Keratinocyte (primary cell): Measurements from ENCODE around the gene TRAF5. TPM values are rescaled to one million over a fixed set of nuclear protein-coding genes. Genes with fewer than 3 reads are reported as not detected.

Experiments used
- DNase-seq: peaks from one replicate; pipeline ENCODE4 v3.0.0-alpha.2; 2011; ENCODE audit warnings: low read depth, missing footprints, low spot score
- FAIRE-seq: peaks from 2 replicates; lab custom pipeline; 2011; peaks lifted over from hg19 to GRCh38; lab: Jason Lieb, UNC
- H2AFZ ChIP-seq: 2 replicates; pipeline ENCODE4 v1.6.0; 2012; ENCODE audit warnings: low read length, control low read depth, inconsistent platforms; ENCODE audit not compliant: control insufficient read depth
- H3K27ac ChIP-seq: 2 replicates; pipeline ENCODE4 v1.5.1; 2011; ENCODE audit warnings: low read length; ENCODE audit not compliant: control insufficient read depth, insufficient read depth
- H3K27me3 ChIP-seq: 3 replicates; pipeline ENCODE4 v1.6.0; 2011; ENCODE audit warnings: low read length; ENCODE audit not compliant: control insufficient read depth, insufficient read depth; ENCODE audit errors: extremely low read depth
- H3K36me3 ChIP-seq, 2 experiments: 2 replicates in 1 of 2; 3 replicates in 1 of 2; pipeline ENCODE4 v1.5.1; 2011; ENCODE audit warnings: low read length in 2 of 2, mild to moderate bottlenecking in 1 of 2; ENCODE audit not compliant: control insufficient read depth in 2 of 2, insufficient read depth in 2 of 2; ENCODE audit errors: extremely low read depth in 1 of 2
- H3K4me1 ChIP-seq: 3 replicates; pipeline ENCODE4 v1.5.1; 2011; ENCODE audit warnings: low read length; ENCODE audit not compliant: control insufficient read depth, insufficient read depth; ENCODE audit errors: extremely low read depth
- H3K4me2 ChIP-seq: 3 replicates; pipeline ENCODE4 v1.6.0; 2011; ENCODE audit warnings: low read depth, low read length; ENCODE audit not compliant: control insufficient read depth, insufficient read depth; ENCODE audit errors: extremely low read depth
- H3K4me3 ChIP-seq, 3 experiments: fragments of 200-600 bp in 1 of 3; sonication (generic) in 1 of 3; 2 replicates in 2 of 3; 3 replicates in 1 of 3; pipeline ENCODE4 v1.5.1; 2011 to 2016; ENCODE audit warnings: low read length in 3 of 3, mild to moderate bottlenecking in 3 of 3, control low read depth in 2 of 3, inconsistent platforms in 1 of 3, low read depth in 1 of 3, mixed read lengths in 1 of 3, mixed run types in 1 of 3, moderate library complexity in 1 of 3; ENCODE audit not compliant: control insufficient read depth in 2 of 3, insufficient read depth in 2 of 3; ENCODE audit errors: extremely low read depth in 1 of 3
- H3K79me2 ChIP-seq: 2 replicates; pipeline ENCODE4 v1.6.0; 2012; ENCODE audit warnings: low read length; ENCODE audit not compliant: control insufficient read depth, insufficient read depth
- H3K9ac ChIP-seq: 3 replicates; pipeline ENCODE4 v1.6.0; 2011; ENCODE audit warnings: low read length; ENCODE audit not compliant: control insufficient read depth, insufficient read depth; ENCODE audit errors: extremely low read depth
- H3K9me1 ChIP-seq: 3 replicates; pipeline ENCODE4 v1.6.0; 2011; ENCODE audit warnings: low read length; ENCODE audit not compliant: control insufficient read depth, insufficient read depth; ENCODE audit errors: extremely low read depth
- H3K9me3 ChIP-seq: 2 replicates; pipeline ENCODE4 v1.5.1; 2012; ENCODE audit warnings: low read depth, low read length; ENCODE audit not compliant: control insufficient read depth
- H4K20me1 ChIP-seq: 3 replicates; pipeline ENCODE4 v1.6.0; 2011; ENCODE audit warnings: low read length; ENCODE audit not compliant: control insufficient read depth, insufficient read depth; ENCODE audit errors: extremely low read depth
- EZH2 ChIP-seq: IDR thresholded peaks from one replicate; pipeline ENCODE4 v1.6.1; 2012; ENCODE audit warnings: inconsistent platforms, mild to moderate bottlenecking, low read length, moderate library complexity
- dilution Hi-C: fragments of 300-500 bp; cut with MboI; formaldehyde crosslinking; loops from one replicate; pipeline ENCODE4 v1.7.0; 2020; ENCODE audit warnings: low sequenced_read_pairs; ENCODE audit not compliant: extremely low pct_ligation_motif_present
- polyA plus RNA-seq, 5 experiments: library from polyadenylated mRNA; depleted of rRNA in 3 of 5; stranded (reverse) in 3 of 5; stranded (forward) in 1 of 5; unstranded in 1 of 5; fragments of >200 nt; gene quantifications; 1 replicate in 1 of 5; 2 replicates in 3 of 5; 3 replicates in 1 of 5; pipeline versions ENCODE4 v1.2.1 to v1.2.3, GENCODE V29; 2011 to 2012; ENCODE audit warnings: missing spikeins in 2 of 5, low read depth in 1 of 5, low replicate concordance in 1 of 5
- TF ChIP-seq, protein P1 (sequence below), 3 experiments: IDR thresholded peaks in 1 of 3; conservative IDR thresholded peaks in 1 of 3; optimal IDR thresholded peaks in 1 of 3; 2 replicates in 2 of 3; 3 replicates in 1 of 3; pipeline versions ENCODE3 to v1.5.1; 2011; ENCODE audit warnings: low read length in 3 of 3, mild to moderate bottlenecking in 3 of 3, moderate library complexity in 2 of 3, control low read depth in 1 of 3, inconsistent platforms in 1 of 3; ENCODE audit not compliant: insufficient read depth in 2 of 3; ENCODE audit errors: extremely low read depth in 1 of 3

The TRAF5 gene
- polyA plus RNA-seq, 1 donor (not counting 4 experiments of a cell fraction or from before 2014, with no cell fraction given): 2.1 TPM

DNA sequence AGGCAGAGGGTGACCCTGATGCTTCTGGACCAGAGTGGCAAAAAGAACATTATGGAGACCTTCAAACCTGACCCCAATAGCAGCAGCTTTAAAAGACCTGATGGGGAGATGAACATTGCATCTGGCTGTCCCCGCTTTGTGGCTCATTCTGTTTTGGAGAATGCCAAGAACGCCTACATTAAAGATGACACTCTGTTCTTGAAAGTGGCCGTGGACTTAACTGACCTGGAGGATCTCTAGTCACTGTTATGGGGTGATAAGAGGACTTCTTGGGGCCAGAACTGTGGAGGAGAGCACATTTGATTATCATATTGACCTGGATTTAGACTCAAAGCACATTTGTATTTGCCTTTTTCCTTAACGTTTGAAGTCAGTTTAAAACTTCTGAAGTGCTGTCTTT, 45.8 kb downstream of the TRAF5 start:
- H3K79me2 ChIP-seq: no peaks in the 10 kb centered on the region
- no peaks in the 10 kb centered on the region for H3K27me3 ChIP-seq
- H3K9ac ChIP-seq: no peak overlapping the region
- DNase-seq (no peak), FAIRE-seq (no peak)
- H3K9me1 ChIP-seq: no peaks in the 10 kb centered on the region
- H3K27ac ChIP-seq: no peak overlapping the region
- no peak overlapping the region for H3K4me3 ChIP-seq
- dilution Hi-C loops: no loop called here
- no peak overlapping the region for H3K4me2 ChIP-seq
- no peak overlapping the region for H2AFZ ChIP-seq
- H3K4me1 ChIP-seq: peaks cover 7% of the 10 kb centered on the region
- TF ChIP-seq, protein P1, sequence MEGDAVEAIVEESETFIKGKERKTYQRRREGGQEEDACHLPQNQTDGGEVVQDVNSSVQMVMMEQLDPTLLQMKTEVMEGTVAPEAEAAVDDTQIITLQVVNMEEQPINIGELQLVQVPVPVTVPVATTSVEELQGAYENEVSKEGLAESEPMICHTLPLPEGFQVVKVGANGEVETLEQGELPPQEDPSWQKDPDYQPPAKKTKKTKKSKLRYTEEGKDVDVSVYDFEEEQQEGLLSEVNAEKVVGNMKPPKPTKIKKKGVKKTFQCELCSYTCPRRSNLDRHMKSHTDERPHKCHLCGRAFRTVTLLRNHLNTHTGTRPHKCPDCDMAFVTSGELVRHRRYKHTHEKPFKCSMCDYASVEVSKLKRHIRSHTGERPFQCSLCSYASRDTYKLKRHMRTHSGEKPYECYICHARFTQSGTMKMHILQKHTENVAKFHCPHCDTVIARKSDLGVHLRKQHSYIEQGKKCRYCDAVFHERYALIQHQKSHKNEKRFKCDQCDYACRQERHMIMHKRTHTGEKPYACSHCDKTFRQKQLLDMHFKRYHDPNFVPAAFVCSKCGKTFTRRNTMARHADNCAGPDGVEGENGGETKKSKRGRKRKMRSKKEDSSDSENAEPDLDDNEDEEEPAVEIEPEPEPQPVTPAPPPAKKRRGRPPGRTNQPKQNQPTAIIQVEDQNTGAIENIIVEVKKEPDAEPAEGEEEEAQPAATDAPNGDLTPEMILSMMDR (optimal IDR thresholded peaks at IDR 0.05 in 1 of 3, IDR thresholded peaks at IDR 0.05 in 1 of 3, conservative IDR thresholded peaks at IDR 0.05 in 1 of 3; ENCODE audit: extremely low read depth in 1 of 3, insufficient read depth in 2 of 3, low read length in 3 of 3): no peak
- no peak for TF ChIP-seq EZH2
- no peaks in the 10 kb centered on the region for H3K9me3 ChIP-seq
- no peaks in the 10 kb centered on the region for H4K20me1 ChIP-seq
- no peaks in the 10 kb centered on the region for H3K36me3 ChIP-seq

GRCh38 chr1:211375146-211375818, 48.6 kb downstream of the TRAF5 start:
- dilution Hi-C loops: no loop called here
- DNase-seq (no peak), FAIRE-seq (no peak)
- TF ChIP-seq, protein P1 (optimal IDR thresholded peaks at IDR 0.05 in 1 of 3, IDR thresholded peaks at IDR 0.05 in 1 of 3, conservative IDR thresholded peaks at IDR 0.05 in 1 of 3; ENCODE audit: extremely low read depth in 1 of 3, insufficient read depth in 2 of 3, low read length in 3 of 3): no peak
- TF ChIP-seq EZH2: no peak
- no peaks in the 10 kb centered on the region for H4K20me1 ChIP-seq
- H3K9ac ChIP-seq: no peak overlapping the region
- H3K27ac ChIP-seq: no peak overlapping the region
- no peaks in the 10 kb centered on the region for H3K27me3 ChIP-seq
- peaks cover 10% of the 10 kb centered on the region for H3K4me1 ChIP-seq
- no peaks in the 10 kb centered on the region for H3K79me2 ChIP-seq
- no peaks in the 10 kb centered on the region for H3K36me3 ChIP-seq
- no peaks in the 10 kb centered on the region for H3K9me1 ChIP-seq
- H2AFZ ChIP-seq: no peak overlapping the region
- no peaks in the 10 kb centered on the region for H3K9me3 ChIP-seq
- no peak overlapping the region for H3K4me2 ChIP-seq
- no peak overlapping the region for H3K4me3 ChIP-seq
